Neural cell (in vitro differentiated cells): ENCODE data around the gene TSPAN18. TPM values are rescaled to one million over a fixed set of nuclear protein-coding genes. Genes with fewer than 3 reads are reported as not detected.

Experiments
- H2AFZ ChIP-seq: fragments of 200-600, 300-800 bp; sonication (generic), shearing (Covaris generic); 2 replicates; pipeline ENCODE4 v1.6.0; 2014; ENCODE audit warnings: low read depth, mild to moderate bottlenecking, antibody characterized with exemption, low read length, moderate library complexity
- H3F3A ChIP-seq: fragments of 200-600 bp; shearing (Covaris generic); 2 replicates; pipeline ENCODE4 v1.6.1; 2016; ENCODE audit warnings: mild to moderate bottlenecking, moderate library complexity, mixed read lengths, antibody characterized with exemption, low read length; ENCODE audit not compliant: insufficient read depth, poor library complexity, severe bottlenecking
- H3K27ac ChIP-seq: fragments of 200-600, 300-800 bp; sonication (generic), shearing (Covaris generic); 2 replicates; pipeline ENCODE4 v1.5.1; 2014; ENCODE audit warnings: mild to moderate bottlenecking, low read length, moderate library complexity
- H3K27me3 ChIP-seq: fragments of 300-800, 200-600 bp; sonication (generic), shearing (Covaris generic); 2 replicates; pipeline ENCODE4 v1.6.0; 2014; ENCODE audit warnings: mild to moderate bottlenecking, low read depth, low read length, moderate library complexity; ENCODE audit not compliant: insufficient read depth
- H3K36me3 ChIP-seq: fragments of 300-800, 200-600 bp; sonication (generic), shearing (Covaris generic); 2 replicates; pipeline ENCODE4 v1.5.1; 2014; ENCODE audit warnings: mild to moderate bottlenecking, antibody characterized with exemption, low read length, moderate library complexity; ENCODE audit not compliant: insufficient read depth
- H3K4me2 ChIP-seq: fragments of 300-800, 200-600 bp; sonication (generic), shearing (Covaris generic); 2 replicates; pipeline ENCODE4 v1.6.0; 2014; ENCODE audit warnings: mild to moderate bottlenecking, low read length
- H3K4me3 ChIP-seq: fragments of 300-800, 200-600 bp; sonication (generic), shearing (Covaris generic); 2 replicates; pipeline ENCODE4 v1.5.1; 2014; ENCODE audit warnings: mild to moderate bottlenecking, low read length, moderate library complexity
- H3K79me2 ChIP-seq: fragments of 200-600 bp; shearing (Covaris generic); replicated peaks from 2 replicates; pipeline ENCODE4 v1.6.0; 2014; ENCODE audit warnings: mild to moderate bottlenecking, low read length, moderate library complexity; ENCODE audit not compliant: insufficient read depth
- H3K9ac ChIP-seq: fragments of 300-800, 200-600 bp; sonication (generic), shearing (Covaris generic); 2 replicates; pipeline ENCODE4 v1.6.1; 2016; ENCODE audit warnings: mild to moderate bottlenecking, low read length, mixed read lengths
- H3K9me2 ChIP-seq: fragments of 200-600 bp; shearing (Covaris generic); 2 replicates; pipeline ENCODE4 v1.6.1; 2016; ENCODE audit warnings: mild to moderate bottlenecking, low read length, mixed read lengths; ENCODE audit not compliant: insufficient read depth
- H3K9me3 ChIP-seq: fragments of 200-600, 300-800 bp; sonication (generic), shearing (Covaris generic); 2 replicates; pipeline ENCODE4 v1.6.1; 2016; ENCODE audit warnings: mild to moderate bottlenecking, mixed run types, low read length, moderate library complexity, mixed read lengths
- H4K20me1 ChIP-seq: fragments of 200-600 bp; shearing (Covaris generic); 2 replicates; pipeline ENCODE4 v1.6.1; 2016; ENCODE audit warnings: mild to moderate bottlenecking, mixed run types; ENCODE audit not compliant: insufficient read depth
- CTCF ChIP-seq: fragments of 450-650 bp; IDR thresholded peaks from 2 replicates; pipeline ENCODE4 v1.5.1; 2014; ENCODE audit warnings: antibody characterized with exemption, mild to moderate bottlenecking, moderate library complexity; ENCODE audit not compliant: poor library complexity, severe bottlenecking
- EP300 ChIP-seq: fragments of 450-650 bp; conservative IDR thresholded peaks from 2 replicates; pipeline ENCODE4 v1.6.1; 2014; ENCODE audit warnings: antibody characterized with exemption, mild to moderate bottlenecking, moderate library complexity; ENCODE audit not compliant: poor library complexity, severe bottlenecking
- EZH2 ChIP-seq: fragments of 200-600, 300-800 bp; shearing (Covaris generic), sonication (generic); IDR thresholded peaks from 2 replicates; pipeline ENCODE4 v1.6.1; 2014; ENCODE audit warnings: antibody characterized with exemption, low read length, borderline replicate concordance, mild to moderate bottlenecking; ENCODE audit not compliant: insufficient read depth, poor library complexity, severe bottlenecking
- MXI1 ChIP-seq: fragments of 450-650 bp; conservative IDR thresholded peaks from 2 replicates; pipeline ENCODE4 v1.6.1; 2014; ENCODE audit warnings: antibody characterized with exemption, mild to moderate bottlenecking; ENCODE audit not compliant: poor library complexity, severe bottlenecking
- POLR2AphosphoS5 ChIP-seq: IDR thresholded peaks from 2 replicates; pipeline ENCODE4 v1.6.1; 2012
- RAD21 ChIP-seq: fragments of 450-650 bp; conservative IDR thresholded peaks from 2 replicates; pipeline ENCODE4 v1.6.1; 2014; ENCODE audit warnings: antibody characterized with exemption, mild to moderate bottlenecking, moderate library complexity
- REST ChIP-seq: IDR thresholded peaks from 2 replicates; pipeline ENCODE4 v1.6.1; 2012; ENCODE audit warnings: borderline replicate concordance
- SMC3 ChIP-seq: fragments of 450-650 bp; conservative IDR thresholded peaks from 2 replicates; pipeline ENCODE4 v1.6.1; 2014; ENCODE audit warnings: antibody characterized with exemption, mild to moderate bottlenecking, moderate library complexity; ENCODE audit not compliant: poor library complexity
- TAF1 ChIP-seq: IDR thresholded peaks from 2 replicates; pipeline ENCODE4 v1.6.1; 2012; ENCODE audit warnings: low read depth
- polyA plus RNA-seq: library from polyadenylated mRNA; depleted of rRNA; stranded (reverse); fragments of >200 nt; gene quantifications from 2 replicates; pipeline ENCODE4 v1.2.3, GENCODE V29; 2014

TSPAN18 gene
- polyA plus RNA-seq, 1 donor from 2014 or later = 8.4 TPM

GRCh38 chr11:44946263-44946662 lies 219.5 kb downstream of the TSPAN18 start (continued):
- no peak for TF ChIP-seq EZH2

- Histone ChIP-seq H3K4me2 (no peak overlapping the region), H2AFZ (no peak overlapping the region), H4K20me1 (no peaks in the 10 kb centered on the region), H3K79me2 (peaks cover 69% of the 10 kb centered on the region), H3K4me3 (peak overlapping the region; percentile 18), H3K9me3 (no peaks in the 10 kb centered on the region), H3K9me2 (no peaks in the 10 kb centered on the region), H3K27me3 (no peaks in the 10 kb centered on the region), H3F3A (no peaks in the 10 kb centered on the region), H3K36me3 (no peaks in the 10 kb centered on the region), H3K9ac (peak overlapping the region; percentile 29), H3K27ac (peak overlapping the region; percentile 34)
- TF ChIP-seq EZH2 = no peak
- TF ChIP-seq REST = no peak
- TF ChIP-seq MXI1 = no peak
- no peak for TF ChIP-seq CTCF
- TF ChIP-seq RAD21 = no peak
- TF ChIP-seq POLR2AphosphoS5 = no peak
- no peak for TF ChIP-seq EP300
- no peak for TF ChIP-seq SMC3
- TF ChIP-seq TAF1 = no peak
Measured at GRCh38 chr11:44947114-44947513, 220.4 kb downstream of the TSPAN18 start.

GRCh38 chr11:44948155-44948554 lies 221.4 kb downstream of the TSPAN18 start:
- peak overlapping the region; percentile 99 for H3K9ac ChIP-seq
- H2AFZ ChIP-seq = no peak overlapping the region
- no peaks in the 10 kb centered on the region for H3K9me3 ChIP-seq
- H3K79me2 ChIP-seq = peaks cover 62% of the 10 kb centered on the region
- H4K20me1 ChIP-seq = no peaks in the 10 kb centered on the region
- H3K4me3 ChIP-seq = peak overlapping the region; percentile 93
- H3K36me3 ChIP-seq = no peaks in the 10 kb centered on the region
- no peaks in the 10 kb centered on the region for H3K27me3 ChIP-seq
- H3K9me2 ChIP-seq = no peaks in the 10 kb centered on the region
- H3K27ac ChIP-seq = no peak overlapping the region
- H3F3A ChIP-seq = no peaks in the 10 kb centered on the region
- TF ChIP-seq POLR2AphosphoS5 (no peak), CTCF (no peak), EZH2 (no peak), RAD21 (no peak), MXI1 (no peak), EP300 (no peak)
- peak overlapping the region; percentile 65 for H3K4me2 ChIP-seq
